Mucosa of descending colon (tissue), 3 donors: ENCODE measurements around the gene COL18A1. TPM values are rescaled to one million over a fixed set of nuclear protein-coding genes. Genes with fewer than 3 reads are reported as not detected.

Experiments
- ATAC-seq: fragments of 200-7000 bp; cut with Tn5 transposase; one replicate; pipeline ENCODE4 v1.9.1; 2020; ENCODE audit warnings: mild to moderate bottlenecking, moderate library complexity
- DNase-seq, 3 donors: peaks; one replicate each; pipeline ENCODE4 v3.0.0-alpha.2; 2020
- H3K36me3 ChIP-seq: fragments of 200-600 bp; one replicate; pipeline ENCODE4 v1.8.0; 2021; ENCODE audit warnings: low read depth, mild to moderate bottlenecking
- H3K4me1 ChIP-seq: fragments of 200-600 bp; one replicate; pipeline ENCODE4 v1.8.0; 2021; ENCODE audit warnings: low read depth, mild to moderate bottlenecking
- H3K4me3 ChIP-seq: fragments of 200-600 bp; one replicate; pipeline ENCODE4 v1.8.0; 2021; ENCODE audit warnings: mild to moderate bottlenecking
- H3K9me3 ChIP-seq: fragments of 200-600 bp; one replicate; pipeline ENCODE4 v1.8.0; 2021; ENCODE audit warnings: mild to moderate bottlenecking
- CTCF ChIP-seq: fragments of 200-600 bp; IDR thresholded peaks from one replicate; pipeline ENCODE4 v1.8.0; 2022; ENCODE audit warnings: antibody characterized with exemption, mild to moderate bottlenecking
- intact Hi-C, 2 donors: fragments of 100-400 bp; cut with DNase I in 1 of 2; cut with micrococcal nuclease in 1 of 2; formaldehyde crosslinking; loops; one replicate each; pipeline versions ENCODE4 v1.11.0 to v1.11.1; 2022; cut with DNase I, micrococcal nuclease
- total RNA-seq, 3 donors: library from RNA; stranded (reverse); fragmentation: NEBNext Ultra II Directional in 2 of 3; extraction: Animal tissue kit (Norgen Biotek cat#: 25700) in 2 of 3; gene quantifications; one replicate each; pipeline versions ENCODE4 v1.2.1 to v1.2.4, GENCODE V29; 2021 to 2023
- donor health status: DM: no; HTN: no; CAD: no; lungs with moderate emphysema.
- donor health status: DM: no; HTN: no; CAD: no.
- donor health status: DM: no; HTN: yes; CAD: no.

COL18A1 gene
- total RNA-seq, 3 donors from 2014 or later: 4.6 to 46.9 (median 21.3) TPM

GRCh38 chr21:45371655-45372054, 33.3 kb upstream of the COL18A1 start:
- ATAC-seq (no peak), DNase-seq (no peak)
- intact Hi-C loops: no loop called here
- no peaks in the 10 kb centered on the region for H3K36me3 ChIP-seq
- H3K4me3 ChIP-seq: no peak overlapping the region
- H3K4me1 ChIP-seq: no peaks in the 10 kb centered on the region
- TF ChIP-seq CTCF: no peak
- H3K9me3 ChIP-seq: no peaks in the 10 kb centered on the region

GRCh38 chr21:45372732-45373355, 32.1 kb upstream of the COL18A1 start:
- DNase-seq (peak in 1 of 3 donors; percentile 21), ATAC-seq (no peak)
- intact Hi-C loops: no loop called here
- no peaks in the 10 kb centered on the region for H3K4me1 ChIP-seq
- no peaks in the 10 kb centered on the region for H3K36me3 ChIP-seq
- no peaks in the 10 kb centered on the region for H3K9me3 ChIP-seq
- TF ChIP-seq CTCF: no peak
- H3K4me3 ChIP-seq: no peak overlapping the region

- ATAC-seq (no peak), DNase-seq (peak in 2 of 3 donors; percentile 11 to 27)
- no peaks in the 10 kb centered on the region for H3K9me3 ChIP-seq
- intact Hi-C loops: no loop called here
- H3K36me3 ChIP-seq: no peaks in the 10 kb centered on the region
- H3K4me1 ChIP-seq: no peaks in the 10 kb centered on the region
- no peak for TF ChIP-seq CTCF
- no peak overlapping the region for H3K4me3 ChIP-seq
Measured at GRCh38 chr21:45373991-45374816, 30.8 kb upstream of the COL18A1 start.

- TF ChIP-seq CTCF: no peak
- Histone ChIP-seq H3K4me3 (no peak overlapping the region), H3K36me3 (no peaks in the 10 kb centered on the region), H3K4me1 (no peaks in the 10 kb centered on the region), H3K9me3 (no peaks in the 10 kb centered on the region)
- DNase-seq (peak in 2 of 3 donors; percentile 13 to 28), ATAC-seq (no peak)
- intact Hi-C loops: no loop called here
Measured at GRCh38 chr21:45374826-45375455, 30.0 kb upstream of the COL18A1 start.

GRCh38 chr21:45376459-45377324, 28.3 kb upstream of the COL18A1 start:
- Histone ChIP-seq H3K36me3 (no peaks in the 10 kb centered on the region), H3K9me3 (no peaks in the 10 kb centered on the region), H3K4me3 (no peak overlapping the region), H3K4me1 (no peaks in the 10 kb centered on the region)
- TF ChIP-seq CTCF: no peak
- intact Hi-C loops: no loop called here
- peak in 2 of 3 donors; percentile 14 to 24 for DNase-seq
- no peak for ATAC-seq
